ENCODE data around the gene ITGAV.

The ITGAV gene

GRCh38 chr2:186617771-186618170, 27.9 kb downstream of the ITGAV start:
- H3K27me3 ChIP-seq (ENCODE audit: insufficient read depth, low read length) = no peaks in the 10 kb centered on the region
- no peaks in the 10 kb centered on the region for H3K4me1 ChIP-seq (ENCODE audit: insufficient read depth, low read length)
- no peak overlapping the region for H3K27ac ChIP-seq (ENCODE audit: low read length)
- peaks cover under 1% of the 10 kb centered on the region; the same call in 1 of the 2 replicates for H3K36me3 ChIP-seq (ENCODE audit: insufficient read depth, low read depth, low read length)
- no peak overlapping the region for H3K9ac ChIP-seq (ENCODE audit: low read depth, low read length)
- H3K9me3 ChIP-seq (ENCODE audit: insufficient read depth, low read depth, low read length) = no peaks in the 10 kb centered on the region
- no peak overlapping the region for H3K4me3 ChIP-seq (ENCODE audit: low read length)

GRCh38 chr2:186618696-186619095, 28.8 kb downstream of the ITGAV start:
- no peaks in the 10 kb centered on the region for H3K9me3 ChIP-seq (ENCODE audit: insufficient read depth, low read depth, low read length)
- H3K9ac ChIP-seq (ENCODE audit: low read depth, low read length) = no peak overlapping the region
- no peaks in the 10 kb centered on the region for H3K27me3 ChIP-seq (ENCODE audit: insufficient read depth, low read length)
- no peak overlapping the region for H3K4me3 ChIP-seq (ENCODE audit: low read length)
- H3K4me1 ChIP-seq (ENCODE audit: insufficient read depth, low read length) = no peaks in the 10 kb centered on the region
- H3K27ac ChIP-seq (ENCODE audit: low read length) = no peak overlapping the region
- H3K36me3 ChIP-seq (ENCODE audit: insufficient read depth, low read depth, low read length) = peaks cover 10% of the 10 kb centered on the region; the same call in 1 of the 2 replicates

GRCh38 chr2:186623084-186623483, 33.2 kb downstream of the ITGAV start:
- Histone ChIP-seq H3K4me3 (ENCODE audit: low read length) (no peak overlapping the region), H3K27me3 (ENCODE audit: insufficient read depth, low read length) (no peaks in the 10 kb centered on the region), H3K4me1 (ENCODE audit: insufficient read depth, low read length) (no peaks in the 10 kb centered on the region), H3K9ac (ENCODE audit: low read depth, low read length) (no peak overlapping the region), H3K27ac (ENCODE audit: low read length) (no peak overlapping the region), H3K9me3 (ENCODE audit: insufficient read depth, low read depth, low read length) (no peaks in the 10 kb centered on the region), H3K36me3 (ENCODE audit: insufficient read depth, low read depth, low read length) (peaks cover 26% of the 10 kb centered on the region; the same call in 1 of the 2 replicates)

- Histone ChIP-seq H3K9me3 (ENCODE audit: insufficient read depth, low read depth, low read length) (no peaks in the 10 kb centered on the region), H3K27ac (ENCODE audit: low read length) (no peak overlapping the region), H3K27me3 (ENCODE audit: insufficient read depth, low read length) (no peaks in the 10 kb centered on the region), H3K36me3 (ENCODE audit: insufficient read depth, low read depth, low read length) (peaks cover 26% of the 10 kb centered on the region; the same call in 1 of the 2 replicates), H3K4me1 (ENCODE audit: insufficient read depth, low read length) (no peaks in the 10 kb centered on the region), H3K4me3 (ENCODE audit: low read length) (no peak overlapping the region), H3K9ac (ENCODE audit: low read depth, low read length) (no peak overlapping the region)
Observed at GRCh38 chr2:186624276-186624675, 34.4 kb downstream of the ITGAV start.

- Histone ChIP-seq H3K36me3 (ENCODE audit: insufficient read depth, low read depth, low read length) (peaks cover 9% of the 10 kb centered on the region; the same call in 1 of the 2 replicates), H3K27me3 (ENCODE audit: insufficient read depth, low read length) (no peaks in the 10 kb centered on the region), H3K4me1 (ENCODE audit: insufficient read depth, low read length) (no peaks in the 10 kb centered on the region), H3K9me3 (ENCODE audit: insufficient read depth, low read depth, low read length) (no peaks in the 10 kb centered on the region), H3K9ac (ENCODE audit: low read depth, low read length) (no peak overlapping the region), H3K27ac (ENCODE audit: low read length) (no peak overlapping the region), H3K4me3 (ENCODE audit: low read length) (no peak overlapping the region)
Observed at GRCh38 chr2:186629250-186629996, 39.6 kb downstream of the ITGAV start.

- H3K4me1 ChIP-seq (ENCODE audit: insufficient read depth, low read length) = no peaks in the 10 kb centered on the region; the same call in 1 of the 2 replicates
- H3K27me3 ChIP-seq (ENCODE audit: insufficient read depth, low read length) = no peaks in the 10 kb centered on the region
- no peak overlapping the region for H3K9ac ChIP-seq (ENCODE audit: low read depth, low read length)
- H3K36me3 ChIP-seq (ENCODE audit: insufficient read depth, low read depth, low read length) = peaks cover under 1% of the 10 kb centered on the region; the same call in 1 of the 2 replicates
- H3K9me3 ChIP-seq (ENCODE audit: insufficient read depth, low read depth, low read length) = no peaks in the 10 kb centered on the region
- H3K4me3 ChIP-seq (ENCODE audit: low read length) = no peak overlapping the region
- no peak overlapping the region for H3K27ac ChIP-seq (ENCODE audit: low read length)
Observed at GRCh38 chr2:186632417-186632816, 42.6 kb downstream of the ITGAV start.

GRCh38 chr2:186634701-186635100, 44.8 kb downstream of the ITGAV start:
- no peak overlapping the region for H3K9ac ChIP-seq (ENCODE audit: low read depth, low read length)
- peaks cover 15% of the 10 kb centered on the region for H3K36me3 ChIP-seq (ENCODE audit: insufficient read depth, low read depth, low read length)
- H3K27me3 ChIP-seq (ENCODE audit: insufficient read depth, low read length) = no peaks in the 10 kb centered on the region
- H3K9me3 ChIP-seq (ENCODE audit: insufficient read depth, low read depth, low read length) = no peaks in the 10 kb centered on the region
- H3K27ac ChIP-seq (ENCODE audit: low read length) = no peak overlapping the region
- no peaks in the 10 kb centered on the region; the same call in 1 of the 2 replicates for H3K4me1 ChIP-seq (ENCODE audit: insufficient read depth, low read length)
- H3K4me3 ChIP-seq (ENCODE audit: low read length) = no peak overlapping the region

GRCh38 chr2:186636800-186637496, 47.1 kb downstream of the ITGAV start:
- Histone ChIP-seq H3K4me1 (ENCODE audit: insufficient read depth, low read length) (no peaks in the 10 kb centered on the region; the same call in 1 of the 2 replicates), H3K27ac (ENCODE audit: low read length) (no peak overlapping the region), H3K36me3 (ENCODE audit: insufficient read depth, low read depth, low read length) (peaks cover 36% of the 10 kb centered on the region), H3K9ac (ENCODE audit: low read depth, low read length) (no peak overlapping the region), H3K27me3 (ENCODE audit: insufficient read depth, low read length) (no peaks in the 10 kb centered on the region), H3K9me3 (ENCODE audit: insufficient read depth, low read depth, low read length) (no peaks in the 10 kb centered on the region), H3K4me3 (ENCODE audit: low read length) (no peak overlapping the region)

- no peaks in the 10 kb centered on the region for H3K27me3 ChIP-seq (ENCODE audit: insufficient read depth, low read length)
- H3K36me3 ChIP-seq (ENCODE audit: insufficient read depth, low read depth, low read length) = peaks cover 41% of the 10 kb centered on the region
- no peak overlapping the region for H3K9ac ChIP-seq (ENCODE audit: low read depth, low read length)
- no peaks in the 10 kb centered on the region for H3K9me3 ChIP-seq (ENCODE audit: insufficient read depth, low read depth, low read length)
- no peak overlapping the region for H3K27ac ChIP-seq (ENCODE audit: low read length)
- H3K4me3 ChIP-seq (ENCODE audit: low read length) = no peak overlapping the region
- H3K4me1 ChIP-seq (ENCODE audit: insufficient read depth, low read length) = no peaks in the 10 kb centered on the region; the same call in 1 of the 2 replicates
Observed at GRCh38 chr2:186637497-186637800, 47.6 kb downstream of the ITGAV start.

GRCh38 chr2:186639939-186640338, 50.1 kb downstream of the ITGAV start:
- Histone ChIP-seq H3K36me3 (ENCODE audit: insufficient read depth, low read depth, low read length) (peaks cover 57% of the 10 kb centered on the region), H3K9ac (ENCODE audit: low read depth, low read length) (no peak overlapping the region), H3K4me1 (ENCODE audit: insufficient read depth, low read length) (no peaks in the 10 kb centered on the region; the same call in 1 of the 2 replicates), H3K4me3 (ENCODE audit: low read length) (no peak overlapping the region), H3K9me3 (ENCODE audit: insufficient read depth, low read depth, low read length) (no peaks in the 10 kb centered on the region), H3K27ac (ENCODE audit: low read length) (no peak overlapping the region), H3K27me3 (ENCODE audit: insufficient read depth, low read length) (no peaks in the 10 kb centered on the region)

- Histone ChIP-seq H3K4me3 (ENCODE audit: low read length) (no peak overlapping the region), H3K9ac (ENCODE audit: low read depth, low read length) (no peak overlapping the region), H3K27me3 (ENCODE audit: insufficient read depth, low read length) (no peaks in the 10 kb centered on the region), H3K36me3 (ENCODE audit: insufficient read depth, low read depth, low read length) (peaks cover 57% of the 10 kb centered on the region), H3K9me3 (ENCODE audit: insufficient read depth, low read depth, low read length) (no peaks in the 10 kb centered on the region), H3K4me1 (ENCODE audit: insufficient read depth, low read length) (no peaks in the 10 kb centered on the region; the same call in 1 of the 2 replicates), H3K27ac (ENCODE audit: low read length) (no peak overlapping the region)
Observed at GRCh38 chr2:186641132-186641806, 51.4 kb downstream of the ITGAV start.
